Activated CD4-positive, alpha-beta T cell treated with anti-CD3 and anti-CD28 coated beads, Interleukin-10, Interleukin-2, amounts not matched to agents 100 ng/mL and 50 ng/mL, durations not matched to agents 16 hours and 8 hours (primary cell): ENCODE data around the gene NOD2.

Source experiments
- DNase-seq: peaks from one replicate; pipeline ENCODE4 v3.0.0-alpha.2; 2020

NOD2 gene

GRCh38 chr16:50671644-50672260 lies 21.7 kb upstream of the NOD2 start:
- DNase-seq, result peak; percentile 59

- DNase-seq, result no peak
These were observed 19.7 kb upstream of the NOD2 start for GRCh38 chr16:50673496-50674275.

- no peak for DNase-seq
These were observed 18.6 kb upstream of the NOD2 start for GRCh38 chr16:50674831-50675230.

GRCh38 chr16:50675686-50676610 lies 17.5 kb upstream of the NOD2 start:
- no peak for DNase-seq

GRCh38 chr16:50676684-50677225 lies 16.7 kb upstream of the NOD2 start:
- no peak for DNase-seq

GRCh38 chr16:50677351-50677750 lies 16.1 kb upstream of the NOD2 start:
- DNase-seq, result no peak

GRCh38 chr16:50678531-50678930 lies 14.9 kb upstream of the NOD2 start:
- no peak for DNase-seq

- no peak for DNase-seq
These were observed 14.1 kb upstream of the NOD2 start for GRCh38 chr16:50679266-50679665.

- no peak for DNase-seq
These were observed 13.5 kb upstream of the NOD2 start for GRCh38 chr16:50679676-50680555.

GRCh38 chr16:50680556-50680893 lies 12.9 kb upstream of the NOD2 start:
- DNase-seq, result no peak

- peak; percentile 88 for DNase-seq
These were observed 12.2 kb upstream of the NOD2 start, which contains the start of gene SNX20 for GRCh38 chr16:50681021-50681885. SNX20 (minus strand) TSS chr16:50681312; CDS start chr16:50677526, 3,786 bp downstream.

GRCh38 chr16:50683689-50684374 lies 9.6 kb upstream of the NOD2 start:
- DNase-seq, result peak; percentile 87

GRCh38 chr16:50684823-50685461 lies 8.5 kb upstream of the NOD2 start:
- peak; percentile 76 for DNase-seq

- no peak for DNase-seq
These were observed 7.8 kb upstream of the NOD2 start for GRCh38 chr16:50685462-50686063.

GRCh38 chr16:50688083-50688482 lies 5.3 kb upstream of the NOD2 start:
- DNase-seq, result no peak

- no peak for DNase-seq
These were observed 4.5 kb upstream of the NOD2 start for GRCh38 chr16:50688867-50689266.

GRCh38 chr16:50690177-50690576 lies 3.2 kb upstream of the NOD2 start:
- DNase-seq, result no peak

GRCh38 chr16:50692644-50692998 lies 785 bp upstream of the NOD2 start:
- no peak for DNase-seq

- DNase-seq, result no peak
These were observed 800 bp downstream of the NOD2 start for GRCh38 chr16:50694206-50694605.
